Endothelial cell (in vitro differentiated cells): ENCODE results near the gene AKR1B15. TPM values are rescaled to one million over a fixed set of nuclear protein-coding genes. Genes with fewer than 3 reads are reported as not detected.

Experiments
- DNase-seq: peaks from one replicate; pipeline ENCODE4 v3.0.0; 2021; ENCODE audit warnings: low spot score
- H3K27ac Mint-ChIP-seq: one replicate; pipeline ENCODE4 v1.8.0; 2021; ENCODE audit warnings: mixed read lengths, inconsistent platforms; ENCODE audit not compliant: unreplicated experiment
- H3K27me3 Mint-ChIP-seq: one replicate; pipeline ENCODE4 v1.8.0; 2021; ENCODE audit warnings: mild to moderate bottlenecking, moderate library complexity, mixed read lengths, inconsistent platforms; ENCODE audit not compliant: unreplicated experiment
- H3K36me3 Mint-ChIP-seq: one replicate; pipeline ENCODE4 v1.8.0; 2021; ENCODE audit warnings: mild to moderate bottlenecking, low read depth, mixed read lengths, inconsistent platforms; ENCODE audit not compliant: unreplicated experiment
- H3K4me1 Mint-ChIP-seq: one replicate; pipeline ENCODE4 v1.8.0; 2021; ENCODE audit warnings: mild to moderate bottlenecking, mixed read lengths, inconsistent platforms; ENCODE audit not compliant: unreplicated experiment
- H3K4me3 Mint-ChIP-seq: one replicate; pipeline ENCODE4 v1.8.0; 2021; ENCODE audit warnings: mild to moderate bottlenecking, mixed read lengths, inconsistent platforms; ENCODE audit not compliant: unreplicated experiment
- H3K9me3 Mint-ChIP-seq: one replicate; pipeline ENCODE4 v1.8.0; 2021; ENCODE audit warnings: mixed read lengths, inconsistent platforms; ENCODE audit not compliant: unreplicated experiment
- CTCF ChIP-seq: fragments of 200-600 bp; sonication (generic); IDR thresholded peaks from one replicate; pipeline ENCODE4 v1.5.0; 2021; ENCODE audit warnings: antibody characterized with exemption; ENCODE audit not compliant: unreplicated experiment
- total RNA-seq: library from RNA; stranded (reverse); fragmentation: NEBNext Ultra II Directional; extraction: Animal tissue kit (Norgen Biotek cat#: 25700); gene quantifications from one replicate; pipeline ENCODE4 v1.2.1, GENCODE V29; 2021; ENCODE audit not compliant: unreplicated experiment

AKR1B15 gene
- total RNA-seq, 1 donor from 2014 or later, result not detected

GRCh38 chr7:134542195-134542771, 6.6 kb upstream of the AKR1B15 start:
- H3K36me3 Mint-ChIP-seq, result no peaks in the 10 kb centered on the region
- no peaks in the 10 kb centered on the region for H3K9me3 Mint-ChIP-seq
- no peaks in the 10 kb centered on the region for H3K27me3 Mint-ChIP-seq
- peaks cover 14% of the 10 kb centered on the region for H3K4me1 Mint-ChIP-seq
- no peak for TF ChIP-seq CTCF
- no peak overlapping the region for H3K27ac Mint-ChIP-seq
- H3K4me3 Mint-ChIP-seq, result no peak overlapping the region
- DNase-seq, result no peak

GRCh38 chr7:134545380-134545779, 3.5 kb upstream of the AKR1B15 start:
- Mint-ChIP-seq H3K4me3 (no peak overlapping the region), H3K27ac (no peak overlapping the region), H3K9me3 (no peaks in the 10 kb centered on the region), H3K36me3 (no peaks in the 10 kb centered on the region), H3K27me3 (no peaks in the 10 kb centered on the region), H3K4me1 (peaks cover 17% of the 10 kb centered on the region)
- DNase-seq, result no peak
- no peak for TF ChIP-seq CTCF

- Mint-ChIP-seq H3K4me3 (no peak overlapping the region), H3K27me3 (no peaks in the 10 kb centered on the region), H3K27ac (no peak overlapping the region), H3K36me3 (no peaks in the 10 kb centered on the region), H3K4me1 (peaks cover 17% of the 10 kb centered on the region), H3K9me3 (no peaks in the 10 kb centered on the region)
- TF ChIP-seq CTCF, result no peak
- no peak for DNase-seq
Observed at GRCh38 chr7:134545918-134546317, 3.0 kb upstream of the AKR1B15 start.

GRCh38 chr7:134546955-134547354, 2.0 kb upstream of the AKR1B15 start:
- Mint-ChIP-seq H3K9me3 (no peaks in the 10 kb centered on the region), H3K4me1 (peaks cover 11% of the 10 kb centered on the region), H3K27ac (peak overlapping the region; percentile 46), H3K27me3 (no peaks in the 10 kb centered on the region), H3K4me3 (peak overlapping the region; percentile 87), H3K36me3 (no peaks in the 10 kb centered on the region)
- no peak for DNase-seq
- no peak for TF ChIP-seq CTCF

DNA sequence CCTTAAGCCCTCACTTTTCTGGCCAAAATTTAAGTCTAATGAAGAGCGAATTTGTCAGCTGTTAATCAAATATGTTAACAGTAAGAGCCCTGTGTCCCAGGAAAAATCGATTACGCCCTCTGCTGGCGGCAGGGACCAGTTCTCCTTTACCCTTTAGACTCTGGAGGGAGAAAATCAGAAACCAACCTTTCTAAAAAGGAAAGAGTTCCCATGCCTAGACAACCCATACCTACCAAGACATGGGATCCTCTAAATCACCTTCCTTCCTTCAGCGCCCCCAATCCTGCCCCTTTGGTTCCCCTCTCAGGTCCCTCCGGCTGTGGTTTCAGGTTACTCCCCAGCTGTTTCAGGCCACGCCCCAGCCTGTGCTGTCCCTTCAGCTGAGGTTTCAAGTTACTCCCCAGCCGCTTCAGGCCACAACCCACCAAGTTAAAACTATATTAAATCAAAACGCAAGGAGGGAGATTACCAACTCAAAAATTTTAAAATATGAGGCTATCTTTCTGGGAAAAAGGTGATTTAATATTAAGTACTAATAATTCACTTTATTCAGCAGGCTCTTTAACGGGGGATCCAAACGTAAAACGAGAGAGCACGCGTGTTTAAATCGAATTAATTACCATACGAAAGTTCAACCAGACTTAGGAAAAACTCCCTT, 1.4 kb upstream of the AKR1B15 start:
- H3K27me3 Mint-ChIP-seq, result no peaks in the 10 kb centered on the region
- H3K36me3 Mint-ChIP-seq, result no peaks in the 10 kb centered on the region
- peak overlapping the region; percentile 87 for H3K4me3 Mint-ChIP-seq
- peak; percentile 82 for TF ChIP-seq CTCF
- H3K9me3 Mint-ChIP-seq, result no peaks in the 10 kb centered on the region
- H3K27ac Mint-ChIP-seq, result peak overlapping the region; percentile 61
- peaks cover 11% of the 10 kb centered on the region for H3K4me1 Mint-ChIP-seq
- peak; percentile 69 for DNase-seq
